Kidney tubule cell (primary cell): Measurements from ENCODE around the gene TSPAN9.

Source experiments
- DNase-seq: peaks from one replicate; pipeline ENCODE4 v3.0.0-alpha.2; 2018; ENCODE audit warnings: low spot score

TSPAN9 gene

DNA sequence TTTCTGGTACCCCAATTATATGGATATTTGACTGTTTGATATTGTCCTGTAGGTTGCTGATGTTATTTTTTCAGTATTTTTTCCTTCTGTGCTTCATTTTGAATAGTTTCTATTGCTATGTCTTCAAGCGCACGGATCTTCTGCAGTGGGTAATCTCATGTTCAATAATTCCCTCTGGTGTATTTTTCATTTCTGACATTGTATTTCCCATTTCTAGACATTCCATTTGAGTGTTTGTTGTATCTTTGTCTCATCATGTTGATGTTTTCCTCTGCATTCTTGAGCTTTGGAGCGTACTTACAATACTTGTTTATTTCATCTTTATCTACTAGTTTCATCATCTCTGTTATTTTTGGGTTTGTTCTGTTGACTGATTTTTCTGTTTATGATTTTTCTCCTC, 22.0 kb downstream of the TSPAN9 start:
- no peak for DNase-seq

DNA sequence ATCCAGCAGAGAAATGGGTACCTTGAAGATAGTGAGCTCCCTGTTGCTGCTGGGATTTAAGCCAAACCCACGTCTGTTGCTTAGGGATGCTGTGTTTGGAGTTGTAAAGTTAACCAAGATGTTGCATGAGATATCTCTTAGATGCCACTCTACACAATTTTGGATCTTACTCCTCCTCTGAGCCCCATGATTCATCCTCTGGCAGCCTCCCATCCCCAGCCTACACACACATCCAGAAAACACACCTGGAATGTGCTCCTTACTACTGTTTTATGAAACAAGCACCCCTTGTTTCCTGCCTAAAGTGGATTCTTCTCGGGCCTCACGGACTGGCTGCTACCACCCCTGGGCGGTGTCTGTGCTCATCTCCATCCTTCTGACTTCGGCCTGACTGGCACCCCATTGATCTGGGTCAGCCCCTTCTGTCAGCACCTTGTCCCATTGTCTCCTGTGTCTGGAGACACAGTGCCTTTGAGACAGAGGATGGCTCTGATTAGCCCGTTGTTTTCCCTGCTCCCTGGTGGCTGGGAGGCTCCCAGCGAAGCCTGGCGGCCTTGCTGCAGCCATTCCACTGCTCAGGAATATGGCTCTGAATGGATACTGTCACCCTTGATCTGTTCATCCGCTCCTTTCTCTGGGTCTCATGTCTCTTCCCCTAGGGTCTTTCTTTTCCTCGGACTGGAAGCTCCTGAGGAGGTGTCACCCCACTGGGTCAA, 24.3 kb downstream of the TSPAN9 start:
- peak; percentile 59 for DNase-seq

GRCh38 chr12:3102771-3103410, 25.7 kb downstream of the TSPAN9 start:
- DNase-seq, result no peak

DNA sequence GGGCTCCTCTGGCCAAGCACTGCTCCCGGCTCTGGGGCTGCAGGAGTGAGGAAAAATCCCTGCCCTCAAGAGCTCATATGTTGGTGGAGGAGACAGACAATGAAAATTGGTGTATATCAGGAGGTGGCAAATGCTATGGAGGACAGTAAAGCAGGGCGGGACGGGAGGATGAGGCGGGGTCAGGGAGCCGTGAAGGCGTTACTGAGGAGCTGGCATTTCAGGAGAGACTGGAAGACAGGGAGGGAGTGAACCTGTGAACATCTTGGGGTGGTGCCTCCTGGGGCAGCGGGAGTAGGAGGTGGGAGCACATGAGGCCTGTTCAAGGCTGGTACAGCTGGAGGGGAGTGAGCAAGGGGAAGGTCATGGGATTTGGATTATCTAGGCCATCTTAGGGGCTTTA, 26.6 kb downstream of the TSPAN9 start:
- DNase-seq, result no peak

GRCh38 chr12:3105690-3106479, 28.7 kb downstream of the TSPAN9 start:
- DNase-seq, result no peak

DNA sequence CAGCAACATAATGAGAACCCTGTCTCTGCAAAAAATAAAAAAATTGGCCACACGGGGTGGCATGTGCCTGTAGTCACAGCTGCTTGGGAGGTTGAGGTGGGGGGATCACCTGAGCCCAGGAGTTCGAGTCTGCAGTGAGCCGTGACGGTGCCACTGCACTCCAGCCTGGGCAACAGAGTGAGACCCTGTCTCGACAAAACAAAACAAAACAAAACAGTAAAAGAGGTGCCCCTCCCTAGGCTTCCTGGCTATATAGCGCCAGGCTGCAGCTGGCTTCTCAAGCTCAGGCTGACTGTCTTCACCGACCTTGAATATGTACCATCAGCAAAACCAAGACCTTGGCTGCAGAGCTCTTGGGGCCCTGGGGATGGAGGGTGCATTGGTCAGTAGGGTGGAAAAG, 29.4 kb downstream of the TSPAN9 start:
- DNase-seq, result peak; percentile 25

GRCh38 chr12:3107071-3107583, 29.9 kb downstream of the TSPAN9 start:
- peak; percentile 75 for DNase-seq

GRCh38 chr12:3107954-3108353, 30.8 kb downstream of the TSPAN9 start:
- DNase-seq, result peak; percentile 63

DNA sequence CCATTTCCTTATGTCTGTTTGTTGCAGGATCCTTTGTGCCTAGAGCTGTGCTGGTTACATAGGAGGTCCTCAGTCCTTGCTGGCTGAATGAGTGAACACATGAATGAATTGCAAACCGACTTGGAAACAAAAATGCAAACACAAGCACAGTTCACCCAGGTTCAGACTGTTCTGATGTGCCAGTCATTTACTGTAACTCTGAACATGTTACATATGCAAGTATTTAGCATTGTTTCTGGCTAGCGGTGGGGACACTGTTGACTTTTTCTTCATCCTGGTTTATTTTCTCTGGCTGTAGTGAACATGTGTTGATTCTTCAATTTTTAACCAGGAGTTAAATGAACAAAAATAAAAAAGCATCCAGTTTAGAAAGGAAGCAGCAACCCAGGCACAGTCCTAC, 33.4 kb downstream of the TSPAN9 start:
- no peak for DNase-seq

DNA sequence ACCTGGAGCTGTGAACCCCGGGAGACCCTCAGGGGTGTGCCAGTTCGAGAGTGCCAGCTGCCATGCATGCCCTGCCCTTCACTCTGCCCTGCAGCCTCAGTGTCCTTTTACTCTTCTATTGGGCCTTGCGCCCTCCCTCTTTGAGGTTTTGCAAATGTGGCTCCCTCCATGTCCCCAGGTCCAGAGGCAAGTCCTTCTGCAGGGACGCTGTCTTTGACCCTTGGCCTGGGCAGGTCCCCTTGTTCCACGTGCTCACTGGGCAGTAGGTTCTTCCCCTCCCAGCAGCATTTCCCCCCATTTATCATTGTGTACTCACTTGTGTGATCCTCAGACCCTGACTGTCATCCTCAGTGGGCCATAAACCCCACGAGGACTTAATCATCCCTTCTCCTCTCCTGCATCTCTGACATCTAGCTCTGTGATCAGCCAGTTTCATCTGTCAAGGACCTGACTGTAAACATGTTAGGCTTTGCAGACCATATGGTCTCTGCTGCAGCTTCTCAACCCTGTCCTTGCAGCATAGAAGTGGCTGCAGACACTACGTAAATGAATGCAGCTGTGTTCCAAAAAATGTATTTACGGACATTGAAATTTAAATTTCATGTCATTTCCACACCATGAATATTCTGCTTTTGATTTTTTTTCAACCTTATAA, 36.6 kb downstream of the TSPAN9 start:
- DNase-seq, result no peak

- DNase-seq, result no peak
Measured at GRCh38 chr12:3114671-3115070, 37.5 kb downstream of the TSPAN9 start.

GRCh38 chr12:3115078-3115477, 37.9 kb downstream of the TSPAN9 start:
- no peak for DNase-seq

DNA sequence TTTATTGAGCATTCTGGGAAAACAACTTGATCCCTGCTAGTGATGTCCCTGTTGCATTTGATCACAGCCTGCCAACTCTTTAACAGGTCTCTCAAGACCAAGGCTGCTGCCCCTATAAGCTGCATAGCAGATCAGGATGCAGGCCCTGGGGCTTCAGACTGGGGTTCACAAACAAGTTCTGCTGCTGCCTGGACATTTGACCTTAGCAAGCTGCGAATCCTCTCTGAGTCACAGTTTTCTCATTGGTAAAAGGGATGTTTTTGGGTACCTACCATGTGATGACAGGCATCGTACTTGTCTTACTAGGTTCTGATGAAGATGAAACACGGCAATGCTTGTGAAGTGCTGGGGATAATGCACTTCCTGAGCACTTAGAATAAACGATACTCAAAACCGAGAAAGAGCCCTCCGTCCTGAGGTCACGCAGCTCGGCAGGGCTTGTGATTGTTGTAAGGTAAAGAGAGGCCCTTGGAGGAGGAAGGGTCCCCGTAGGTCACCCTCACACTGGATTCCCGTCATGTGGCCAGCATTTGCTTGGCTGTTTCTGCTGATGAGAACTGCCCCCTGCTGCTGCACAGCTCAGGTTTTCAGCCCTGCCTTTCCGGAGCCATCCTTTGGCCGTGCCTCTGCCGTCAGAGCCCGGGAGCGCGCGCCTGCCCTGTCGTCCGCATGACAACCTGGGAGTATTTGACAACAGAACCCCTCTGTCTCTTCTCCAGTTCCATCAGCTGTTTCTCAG, 39.1 kb downstream of the TSPAN9 start:
- no peak for DNase-seq

DNA sequence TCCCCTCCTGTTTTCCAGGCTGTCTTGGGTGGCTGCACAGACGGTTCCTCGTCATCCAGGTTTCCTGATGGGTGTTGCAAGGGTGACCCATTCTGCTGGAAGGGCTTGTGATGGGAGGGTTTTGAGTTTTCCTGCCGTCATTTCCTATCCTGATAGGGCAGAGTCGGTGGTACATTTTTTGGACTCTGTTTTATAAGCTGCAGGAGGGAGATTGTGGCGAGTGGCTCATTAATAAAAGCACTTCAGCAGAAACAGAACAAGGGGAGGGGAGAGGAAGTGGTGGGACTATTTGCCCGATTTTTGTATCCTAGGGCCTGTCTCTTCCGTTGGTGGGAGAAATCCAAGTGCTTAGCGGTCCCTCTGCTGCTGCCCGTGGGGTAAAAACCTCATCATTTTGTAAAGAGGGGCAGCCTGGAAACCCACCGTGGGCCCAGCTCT, 40.0 kb downstream of the TSPAN9 start:
- peak; percentile 62 for DNase-seq

- DNase-seq, result peak; percentile 76
Measured at GRCh38 chr12:3117591-3118015, 40.4 kb downstream of the TSPAN9 start.

GRCh38 chr12:3119192-3119755, 42.1 kb downstream of the TSPAN9 start:
- no peak for DNase-seq

- DNase-seq, result peak; percentile 83
Measured at GRCh38 chr12:3119756-3120601, 42.8 kb downstream of the TSPAN9 start.

DNA sequence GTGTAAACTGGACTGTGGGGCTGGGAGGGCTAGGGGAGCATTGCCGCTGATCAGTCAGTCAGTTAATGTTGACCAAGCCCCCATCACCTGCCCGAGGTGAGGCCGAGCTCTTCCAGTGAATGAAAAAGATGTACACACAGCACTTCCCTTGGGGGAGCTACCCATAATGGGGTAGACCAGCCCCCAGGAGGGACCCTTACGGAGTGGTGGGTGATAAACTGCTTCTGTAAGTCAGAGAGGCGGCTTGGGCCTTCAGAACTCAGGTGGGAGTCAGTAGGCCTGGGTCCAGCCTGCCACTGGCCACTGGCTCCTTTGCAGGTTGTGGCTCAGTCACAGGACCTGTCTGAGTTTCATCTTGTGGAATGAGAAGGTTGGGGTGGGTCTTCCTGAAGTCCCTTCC, 43.5 kb downstream of the TSPAN9 start:
- no peak for DNase-seq

- peak; percentile 76 for DNase-seq
Measured at GRCh38 chr12:3122841-3123678, 45.9 kb downstream of the TSPAN9 start.
